Prostate gland (tissue), 2 donors: ENCODE results near the gene CD300A. TPM values are rescaled to one million over a fixed set of nuclear protein-coding genes. Genes with fewer than 3 reads are reported as not detected.
"Not testable (repeated sequence)": the region's sequence is repeated elsewhere in the genome, so short reads cannot be mapped to it uniquely, and the experiment has no call there.

Experiments used
- DNase-seq: peaks from one replicate; pipeline ENCODE4 v3.0.0-alpha.2; 2019; ENCODE audit warnings: low spot score
- H3K27ac ChIP-seq, 2 donors: fragments of 200-600 bp; sonication (generic); 2 replicates each; pipeline ENCODE4 v1.5.1; 2017 to 2019
- H3K27me3 ChIP-seq: fragments of 200-600 bp; sonication (generic); replicated peaks from 2 replicates; pipeline ENCODE4 v1.5.1; 2019; ENCODE audit not compliant: insufficient read depth
- H3K36me3 ChIP-seq, 2 donors: fragments of 200-600 bp; sonication (generic); 1 replicate in 1 of 2; 2 replicates in 1 of 2; pipeline versions ENCODE4 v1.5.1 to v1.8.1; 2017 to 2019
- H3K4me1 ChIP-seq: fragments of 200-600 bp; sonication (generic); replicated peaks from 2 replicates; pipeline ENCODE4 v1.5.1; 2019
- H3K4me3 ChIP-seq, 2 donors: fragments of 200-600 bp; sonication (generic); 2 replicates each; pipeline ENCODE4 v1.5.1; 2017 to 2019
- H3K9me3 ChIP-seq: fragments of 200-600 bp; sonication (generic); 2 replicates; pipeline ENCODE4 v1.5.1; 2017
- CTCF ChIP-seq, 4 experiments: fragments of 200-600 bp in 2 of 4; fragments of 450-650 bp in 2 of 4; sonication (generic) in 2 of 4; IDR thresholded peaks; 1 replicate in 3 of 4; 2 replicates in 1 of 4; pipeline ENCODE4 v1.5.1; 2016 to 2019; ENCODE audit warnings: antibody characterized with exemption in 4 of 4, mild to moderate bottlenecking in 2 of 4, moderate library complexity in 2 of 4
- POLR2A ChIP-seq: fragments of 450-650 bp; IDR thresholded peaks from one replicate; pipeline ENCODE4 v1.6.1; 2016; ENCODE audit warnings: antibody characterized with exemption, mild to moderate bottlenecking
- POLR2AphosphoS5 ChIP-seq: sonication (generic); formaldehyde crosslinking; IDR thresholded peaks from one replicate; pipeline ENCODE4 v1.6.1; 2017; ENCODE audit warnings: antibody characterized with exemption
- WGBS: methylation state at CpG from one replicate; pipeline ENCODE4 v1.1.5; 2018; 5-methylcytosine and 5-hydroxymethylcytosine counted together
- intact Hi-C: fragments of 100-400 bp; cut with DNase I; formaldehyde crosslinking; loops from one replicate; pipeline ENCODE4 v1.14.2; 2022
- total RNA-seq, 2 donors: library from RNA; depleted of rRNA; stranded (reverse); fragments of >200 nt; gene quantifications; one replicate each; pipeline ENCODE4 v1.1.0, GENCODE V29; 2016

Gene CD300A
- total RNA-seq, 2 donors from 2014 or later, result 2.1 to 4.1 TPM

GRCh38 chr17:74493331-74493833, 26.9 kb downstream of the CD300A start:
- Histone ChIP-seq H3K4me1 (no peaks in the 10 kb centered on the region), H3K4me3 (no peak overlapping the region), H3K36me3 (no peaks in the 10 kb centered on the region), H3K9me3 (no peaks in the 10 kb centered on the region), H3K27ac (no peak overlapping the region), H3K27me3 (no peaks in the 10 kb centered on the region)
- TF ChIP-seq POLR2AphosphoS5 (peak; percentile 48), CTCF (IDR thresholded peaks at IDR 0.05) (peak; percentile 70 to 92 (median 82)), POLR2A (no peak)
- DNase-seq, result peak; percentile 68
- WGBS, result 34% methylated on average over 11 of the region's 11 CpGs
- intact Hi-C loops, result no loop called here

GRCh38 chr17:74497471-74497870, 31.0 kb downstream of the CD300A start:
- no peak overlapping the region for H3K4me3 ChIP-seq
- DNase-seq, result no peak
- intact Hi-C loops, result no loop called here
- H3K27me3 ChIP-seq, result no peaks in the 10 kb centered on the region
- WGBS, result 60% methylated on average over 5 of the region's 5 CpGs
- no peak for TF ChIP-seq CTCF (IDR thresholded peaks at IDR 0.05)
- TF ChIP-seq POLR2A, result no peak
- no peak for TF ChIP-seq POLR2AphosphoS5
- no peaks in the 10 kb centered on the region for H3K36me3 ChIP-seq
- no peaks in the 10 kb centered on the region for H3K9me3 ChIP-seq
- no peaks in the 10 kb centered on the region for H3K4me1 ChIP-seq
- H3K27ac ChIP-seq, result no peak overlapping the region

GRCh38 chr17:74499992-74500391, 33.6 kb downstream of the CD300A start:
- Histone ChIP-seq H3K36me3 (no peaks in the 10 kb centered on the region), H3K4me1 (no peaks in the 10 kb centered on the region), H3K9me3 (no peaks in the 10 kb centered on the region), H3K4me3 (no peak overlapping the region), H3K27me3 (no peaks in the 10 kb centered on the region), H3K27ac (no peak overlapping the region)
- no peak for TF ChIP-seq CTCF (IDR thresholded peaks at IDR 0.05)
- TF ChIP-seq POLR2A, result no peak
- TF ChIP-seq POLR2AphosphoS5, result no peak
- intact Hi-C loops, result no loop called here
- WGBS, result 84% methylated on average over 3 of the region's 3 CpGs
- no peak for DNase-seq

GRCh38 chr17:74502861-74503260, 36.4 kb downstream of the CD300A start:
- no peak for DNase-seq
- H3K27me3 ChIP-seq, result no peaks in the 10 kb centered on the region
- no peak overlapping the region for H3K27ac ChIP-seq
- intact Hi-C loops, result no loop called here
- no peaks in the 10 kb centered on the region for H3K9me3 ChIP-seq
- no peaks in the 10 kb centered on the region for H3K4me1 ChIP-seq
- H3K36me3 ChIP-seq, result no peaks in the 10 kb centered on the region
- 79% methylated on average over 6 of the region's 6 CpGs for WGBS
- H3K4me3 ChIP-seq, result no peak overlapping the region
- no peak for TF ChIP-seq POLR2A
- no peak for TF ChIP-seq CTCF (IDR thresholded peaks at IDR 0.05)
- no peak for TF ChIP-seq POLR2AphosphoS5

GRCh38 chr17:74503949-74504348, 37.5 kb downstream of the CD300A start:
- WGBS, result 77% methylated on average over 5 of the region's 5 CpGs
- H3K9me3 ChIP-seq, H3K4me1 ChIP-seq, H3K36me3 ChIP-seq, intact Hi-C loops, H3K4me3 ChIP-seq, H3K27ac ChIP-seq, H3K27me3 ChIP-seq, DNase-seq: not testable (repeated sequence)
